Limb (tissue), 2 donors: ENCODE data around the gene LDLRAD4.
A peak's percentile ranks its signal among the peaks of the same experiment; 100 is the strongest.

Experiments
- DNase-seq, 2 donors: peaks; one replicate each; pipeline ENCODE4 v3.0.0-alpha.2; 2016; ENCODE audit errors: extremely low spot score in 2 of 2

LDLRAD4 gene

DNA sequence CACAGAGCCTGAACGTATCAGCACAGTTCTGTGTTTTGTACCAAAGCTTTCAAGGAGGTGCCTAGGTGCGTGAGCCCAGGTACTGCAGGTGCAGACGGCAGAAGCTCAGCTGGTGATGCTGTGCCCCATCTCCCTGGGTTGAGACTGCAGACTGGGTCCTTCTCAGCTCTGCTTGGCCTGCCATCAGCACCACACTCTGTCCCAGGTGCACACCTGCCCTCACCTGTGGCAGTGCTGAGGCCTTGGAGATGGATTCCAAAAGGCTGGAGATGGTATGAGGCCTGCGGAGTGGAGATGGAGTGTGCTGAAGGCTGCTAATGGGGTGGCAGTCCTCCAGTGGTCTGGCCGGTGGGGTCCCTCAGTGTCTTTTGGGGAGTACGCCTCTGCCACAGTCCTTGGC lies 9.3 kb downstream of the LDLRAD4 start:
- DNase-seq: no peak

DNA sequence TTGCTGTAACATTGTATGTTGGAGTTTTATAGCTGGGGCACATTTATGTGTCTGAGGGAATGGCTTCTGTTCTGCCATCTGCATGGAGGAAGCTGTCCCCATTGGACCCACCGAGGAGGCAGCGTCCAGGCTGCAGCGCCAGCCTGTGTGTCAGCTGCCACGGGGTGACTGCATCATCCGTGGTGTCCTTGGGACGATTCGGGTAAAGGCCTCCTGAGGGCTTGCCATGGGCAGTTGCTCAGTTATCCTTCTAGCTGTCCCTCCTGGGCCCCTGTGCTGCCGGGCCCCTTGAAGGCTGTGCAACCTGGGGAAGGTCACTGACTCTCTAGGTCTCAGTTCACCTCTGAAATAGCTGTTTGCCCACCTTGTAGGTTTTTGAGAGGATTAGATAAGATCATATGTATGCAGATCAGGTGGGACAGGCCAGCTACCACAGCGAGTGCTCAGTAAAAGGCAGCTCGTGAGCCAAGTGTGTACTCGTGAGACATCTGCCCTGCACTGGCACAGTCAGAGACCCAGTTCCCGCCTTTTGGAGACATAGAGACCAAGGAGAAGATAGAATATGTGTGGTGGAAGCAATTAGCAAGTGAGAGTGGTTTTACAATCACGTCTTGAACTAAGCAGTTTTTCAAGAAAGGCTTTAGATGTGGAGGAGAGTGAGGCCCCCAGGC lies 10.6 kb downstream of the LDLRAD4 start:
- no peak for DNase-seq

DNA sequence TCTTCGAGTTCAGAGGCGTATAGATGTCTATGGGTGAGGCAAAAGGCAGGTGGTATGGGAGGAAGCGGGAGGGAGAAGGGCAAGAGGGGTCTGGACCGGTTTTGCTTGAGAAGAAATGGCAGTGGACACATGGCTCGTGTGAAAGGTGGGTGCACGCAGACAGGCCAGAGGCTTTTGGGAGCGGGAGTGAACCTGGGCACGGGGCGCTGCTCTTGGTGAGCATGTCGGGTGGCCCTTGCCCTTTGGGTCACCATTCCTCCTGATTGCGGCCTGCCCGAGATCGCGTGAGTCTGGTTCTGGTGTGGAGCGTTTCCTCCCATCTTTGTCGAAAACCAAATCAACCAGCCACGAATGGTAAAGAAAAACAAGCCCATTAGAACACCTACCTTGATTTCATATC lies 12.6 kb downstream of the LDLRAD4 start:
- peak in 1 of 2 donors; percentile 8 for DNase-seq

GRCh38 chr18:13232086-13232917 lies 13.7 kb downstream of the LDLRAD4 start:
- DNase-seq: peak in 1 of 2 donors; percentile 39

DNA sequence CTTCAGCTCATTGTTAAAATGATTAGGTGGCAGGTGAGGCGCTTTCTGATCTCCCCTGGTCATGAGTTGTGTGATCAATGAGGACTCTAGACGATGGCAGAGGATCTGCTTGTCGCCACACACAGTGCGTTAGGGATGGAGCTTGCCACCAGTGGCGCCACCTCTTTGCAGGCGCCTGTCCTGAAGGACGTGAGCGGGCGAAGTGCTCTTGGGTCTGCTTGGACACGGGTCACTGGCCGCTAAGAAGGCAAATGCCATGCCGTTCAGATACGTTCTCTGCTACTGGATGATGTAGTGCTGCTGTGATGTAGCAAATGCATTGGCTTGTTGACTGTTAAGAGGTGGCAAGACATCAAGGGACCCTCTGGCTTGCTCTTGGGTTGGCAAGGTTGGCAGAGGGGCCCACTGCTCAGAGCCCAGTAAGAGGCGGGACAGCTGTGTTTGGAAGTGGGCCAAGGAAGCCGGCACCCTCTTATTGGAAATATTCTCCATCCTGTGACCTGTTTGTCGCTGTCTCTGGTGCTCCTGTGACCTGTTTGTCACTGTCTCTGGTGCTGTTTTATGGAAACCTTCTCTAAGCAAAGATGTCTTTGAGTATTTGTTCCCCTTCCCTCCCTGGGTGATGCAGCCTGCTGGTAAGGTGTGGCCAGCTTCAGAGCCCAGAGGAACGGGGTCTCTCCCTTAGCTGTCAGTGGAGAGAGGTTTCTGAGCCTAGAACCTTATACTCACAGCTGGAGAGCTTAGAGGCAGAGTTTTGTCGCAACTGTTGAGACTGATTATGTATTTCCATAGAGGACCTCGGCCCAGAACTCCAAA lies 14.6 kb downstream of the LDLRAD4 start:
- peak in 1 of 2 donors; percentile 21 for DNase-seq

DNA sequence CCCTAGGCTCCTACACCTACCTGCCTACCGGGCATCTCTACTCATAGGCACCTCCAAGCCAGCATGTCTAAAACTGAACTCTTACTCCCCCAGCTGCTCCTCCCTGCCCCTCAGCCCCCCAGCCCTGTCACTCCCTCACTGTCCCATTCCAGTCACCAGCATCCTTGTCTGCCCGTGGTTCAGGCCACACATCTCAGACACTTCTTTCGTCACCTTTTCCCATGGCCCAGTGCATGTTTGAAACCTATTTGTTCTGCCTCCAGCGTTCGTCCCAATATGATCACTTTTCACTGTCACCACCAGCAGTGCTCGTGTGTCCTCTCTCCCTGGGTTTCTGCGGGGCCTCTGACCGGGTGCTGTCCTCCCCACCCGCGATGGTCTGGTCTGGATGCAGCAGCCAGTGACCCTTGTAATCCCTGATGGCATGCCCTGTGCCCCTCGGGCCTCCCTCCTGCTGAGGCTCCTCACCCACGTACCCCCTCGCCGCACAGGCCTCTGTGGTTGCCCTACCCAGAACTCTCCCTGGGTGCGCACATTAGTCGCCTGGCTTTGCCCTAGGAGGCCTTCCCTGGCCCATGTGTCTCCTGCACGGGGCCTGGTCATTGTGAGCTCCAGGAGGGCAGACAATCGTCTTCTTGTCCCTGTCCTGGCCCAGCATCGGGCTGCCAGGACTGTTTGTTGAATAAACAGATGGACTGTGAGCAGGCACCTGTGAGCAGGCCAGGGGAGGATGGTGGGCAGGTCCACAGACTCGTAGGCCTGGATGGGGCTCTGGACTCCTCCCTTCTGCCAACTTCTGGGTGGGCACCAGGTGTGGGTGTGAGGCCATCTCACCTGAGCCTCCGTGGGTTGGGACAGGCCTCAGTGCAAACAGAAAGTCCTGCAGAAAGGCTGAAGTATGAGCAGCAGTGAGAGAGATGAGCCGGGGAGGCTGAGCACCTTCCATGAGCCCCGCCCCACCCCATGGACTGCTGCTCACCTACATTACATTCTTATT lies 15.5 kb downstream of the LDLRAD4 start:
- peak in 1 of 2 donors; percentile 29 for DNase-seq

DNA sequence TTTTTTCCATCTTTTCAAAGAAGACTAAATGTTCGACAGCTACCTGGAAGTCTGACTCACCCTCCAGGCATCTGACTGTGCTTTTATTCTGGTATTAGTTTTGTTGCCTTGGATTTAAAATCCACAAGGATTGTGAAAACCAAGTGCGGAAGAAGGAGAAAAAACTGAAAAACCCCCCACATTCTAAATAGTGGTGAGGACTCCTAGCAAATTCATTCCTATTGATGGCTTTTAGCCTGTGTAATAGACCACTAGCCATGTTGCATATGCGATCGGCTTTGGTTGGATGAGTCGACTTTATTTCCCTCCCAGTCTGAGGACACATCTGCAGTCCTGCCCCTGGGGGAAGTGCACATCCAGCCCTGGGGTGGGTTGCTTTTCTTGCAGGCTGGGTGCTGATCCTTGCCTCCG lies 16.9 kb downstream of the LDLRAD4 start:
- DNase-seq: peak in 1 of 2 donors; percentile 40

DNA sequence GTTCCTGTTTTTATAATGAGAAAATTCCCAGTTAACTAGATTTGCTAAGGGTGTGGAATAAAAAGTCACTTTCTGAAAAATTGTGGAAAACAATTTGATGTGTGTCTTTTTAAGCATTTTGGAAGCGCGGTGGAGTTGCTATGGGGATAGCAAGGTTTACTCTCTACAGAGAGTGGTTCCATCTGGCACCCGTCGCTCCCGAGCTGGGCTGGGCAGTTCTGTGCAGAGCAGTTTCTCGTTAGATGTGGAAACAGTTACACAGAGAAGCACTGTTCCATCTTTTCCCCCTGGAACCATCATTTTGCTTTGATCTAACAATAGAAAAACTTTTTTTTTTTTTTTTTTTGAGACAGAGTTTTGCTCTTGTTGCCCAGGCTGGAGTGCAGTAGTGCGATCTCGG lies 17.4 kb downstream of the LDLRAD4 start:
- DNase-seq: peak; percentile 66 to 88

- DNase-seq: peak in 1 of 2 donors; percentile 19
Observed at GRCh38 chr18:13236411-13236810, 17.9 kb downstream of the LDLRAD4 start.

GRCh38 chr18:13237073-13237472 lies 18.5 kb downstream of the LDLRAD4 start:
- peak in 1 of 2 donors; percentile 20 for DNase-seq

GRCh38 chr18:13237641-13238040 lies 19.1 kb downstream of the LDLRAD4 start:
- no peak for DNase-seq

DNA sequence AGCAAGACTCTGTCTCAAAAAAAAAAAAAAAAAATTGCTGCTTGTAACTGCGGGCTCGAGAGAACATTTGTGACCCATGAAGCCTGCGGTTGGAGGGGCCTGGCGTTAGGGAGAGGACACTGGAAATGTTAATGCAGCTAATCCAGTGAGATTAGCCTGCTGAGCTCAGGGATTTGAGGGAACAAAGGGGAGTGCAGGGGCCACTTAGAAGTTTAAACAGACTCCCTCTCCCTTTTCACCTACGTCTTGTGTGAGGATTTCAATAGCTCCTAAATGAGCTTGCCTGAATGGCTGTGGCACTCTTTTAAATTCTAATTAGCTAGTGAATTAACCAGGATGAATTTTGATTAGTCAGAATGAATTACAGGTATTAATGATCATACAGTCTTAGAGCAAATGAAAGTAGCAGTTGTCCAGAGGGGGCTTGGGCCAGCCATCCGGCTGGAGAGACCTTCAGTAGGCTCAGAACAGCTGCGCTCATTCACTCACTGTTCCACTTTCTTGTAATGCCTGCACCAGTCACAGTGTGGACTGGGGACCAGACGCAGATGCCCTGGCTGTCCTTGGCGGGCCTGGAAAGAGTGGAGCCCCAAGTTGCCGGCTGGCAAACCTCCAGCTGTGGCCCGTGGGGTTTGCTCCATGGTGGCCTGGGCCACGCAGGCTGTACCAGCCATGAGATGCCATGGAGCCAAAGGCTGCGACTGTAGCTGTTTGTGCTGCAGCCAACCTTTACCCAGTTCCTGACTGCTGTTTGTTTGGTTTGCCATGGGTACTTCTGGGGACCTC lies 20.8 kb downstream of the LDLRAD4 start:
- DNase-seq: peak in 1 of 2 donors; percentile 40

- DNase-seq: peak in 1 of 2 donors; percentile 14
Observed at GRCh38 chr18:13240060-13240725, 21.6 kb downstream of the LDLRAD4 start.

DNA sequence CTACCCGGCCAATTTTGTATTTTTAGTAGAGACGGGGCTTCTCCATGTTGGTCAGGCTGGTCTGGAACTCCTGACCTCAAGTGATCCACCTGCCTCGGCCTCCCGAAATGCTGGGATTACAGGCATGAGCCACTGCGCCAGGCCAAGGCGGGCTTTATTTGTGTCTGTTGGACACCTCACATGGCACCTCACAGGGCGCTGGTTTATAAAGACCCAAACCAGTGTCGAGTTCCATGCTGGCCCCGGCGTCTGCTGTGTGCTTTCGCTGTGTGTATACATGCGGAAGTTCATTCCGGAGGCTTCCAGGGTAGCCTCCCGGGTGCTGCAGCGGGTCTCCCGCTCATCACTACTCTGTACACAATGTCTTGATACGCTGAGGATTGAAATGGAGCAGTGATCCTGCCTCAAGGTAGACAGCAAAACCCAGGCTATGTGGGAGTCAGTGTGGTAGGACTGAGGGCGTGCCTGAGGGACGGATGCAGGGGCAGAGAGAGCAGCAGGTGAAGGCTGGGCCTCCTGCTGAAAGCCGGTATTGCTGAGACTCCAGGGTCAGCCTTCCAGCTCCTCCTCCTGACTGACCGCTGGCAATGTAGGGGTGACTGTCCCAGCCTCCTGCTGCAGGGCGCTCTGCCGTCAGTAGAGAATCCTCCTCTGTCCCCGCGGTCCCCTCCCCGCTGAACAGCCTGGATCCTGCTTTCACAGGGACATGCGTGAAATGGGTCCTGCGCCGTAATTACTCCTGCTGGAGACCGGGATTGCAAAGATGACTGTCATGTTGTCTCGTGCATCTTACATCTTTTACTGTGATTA lies 22.7 kb downstream of the LDLRAD4 start:
- DNase-seq: peak in 1 of 2 donors; percentile 16

- DNase-seq: no peak
Observed at GRCh38 chr18:13241893-13242175, 23.3 kb downstream of the LDLRAD4 start.

GRCh38 chr18:13242797-13243196 lies 24.2 kb downstream of the LDLRAD4 start:
- peak in 1 of 2 donors; percentile 17 for DNase-seq

DNA sequence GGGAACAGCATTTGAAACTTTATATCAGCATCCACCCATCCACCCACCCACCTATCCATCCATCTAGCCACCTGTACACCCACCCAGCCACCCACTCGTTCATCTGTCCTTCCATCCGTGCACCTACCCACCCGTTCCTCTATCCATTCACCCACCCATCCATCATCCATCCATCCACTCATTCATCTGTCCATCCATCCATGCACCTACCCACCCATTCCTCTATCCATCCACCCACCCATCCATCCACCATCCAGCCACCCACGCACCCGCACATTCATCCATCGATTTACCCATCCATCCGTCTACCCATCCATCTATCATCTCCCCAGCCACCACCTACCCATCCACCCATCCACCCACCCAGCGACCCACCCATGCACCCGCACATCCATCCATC lies 24.8 kb downstream of the LDLRAD4 start:
- DNase-seq: no peak

GRCh38 chr18:13244135-13244534 lies 25.6 kb downstream of the LDLRAD4 start:
- no peak for DNase-seq
